HG02623 (cell line): ENCODE data around the gene PSAP.
"Not testable (repeated sequence)": the region's sequence is repeated elsewhere in the genome, so short reads cannot be mapped to it uniquely, and the experiment has no call there.

Experiments
- ATAC-seq: cut with Tn5 transposase; IDR thresholded peaks from one replicate; pipeline ENCODE4 v1.9.1; 2021; ENCODE audit warnings: moderate library complexity; ENCODE audit not compliant: unreplicated experiment

Gene PSAP

DNA sequence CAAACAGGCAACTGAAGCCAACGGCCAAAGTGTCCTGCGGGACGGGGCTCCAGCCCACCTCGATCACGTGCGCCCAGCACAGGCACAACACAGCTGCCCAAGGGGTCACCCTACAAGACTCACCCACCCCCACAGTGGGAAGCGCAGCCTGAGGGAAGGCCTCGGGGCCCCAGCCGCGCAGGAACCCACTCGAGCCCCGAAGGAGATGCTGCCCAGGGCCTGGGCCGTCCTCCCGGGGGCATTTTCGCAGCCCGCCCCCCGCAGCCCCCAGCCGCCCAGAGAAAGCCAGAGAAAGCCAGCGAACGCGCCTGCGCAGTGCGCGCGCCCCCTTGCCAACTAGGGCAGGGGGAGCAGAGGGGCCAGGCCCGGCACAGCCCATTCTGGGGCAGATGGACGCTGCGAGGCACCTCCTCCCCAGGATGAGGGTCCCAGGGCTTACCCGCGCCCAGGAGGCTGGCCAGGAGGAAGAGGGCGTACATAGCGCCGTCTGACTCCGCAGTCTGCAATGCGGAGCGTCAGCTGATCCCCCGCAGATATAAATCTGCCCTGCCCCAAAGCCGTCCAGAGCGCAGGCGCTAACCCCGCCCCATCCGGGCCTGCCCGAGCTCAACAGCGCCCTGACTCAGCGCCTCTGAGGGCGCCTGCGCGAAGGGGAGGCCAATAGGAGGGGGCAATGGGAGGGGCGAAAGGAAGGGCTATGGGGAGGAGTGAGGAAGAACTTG lies at the start of gene PSAP:
PSAP (minus strand) TSS at position 509 of the 722 bp plus-strand sequence; CDS start at position 479, 30 bp downstream.
- peak; percentile 93 for ATAC-seq

DNA sequence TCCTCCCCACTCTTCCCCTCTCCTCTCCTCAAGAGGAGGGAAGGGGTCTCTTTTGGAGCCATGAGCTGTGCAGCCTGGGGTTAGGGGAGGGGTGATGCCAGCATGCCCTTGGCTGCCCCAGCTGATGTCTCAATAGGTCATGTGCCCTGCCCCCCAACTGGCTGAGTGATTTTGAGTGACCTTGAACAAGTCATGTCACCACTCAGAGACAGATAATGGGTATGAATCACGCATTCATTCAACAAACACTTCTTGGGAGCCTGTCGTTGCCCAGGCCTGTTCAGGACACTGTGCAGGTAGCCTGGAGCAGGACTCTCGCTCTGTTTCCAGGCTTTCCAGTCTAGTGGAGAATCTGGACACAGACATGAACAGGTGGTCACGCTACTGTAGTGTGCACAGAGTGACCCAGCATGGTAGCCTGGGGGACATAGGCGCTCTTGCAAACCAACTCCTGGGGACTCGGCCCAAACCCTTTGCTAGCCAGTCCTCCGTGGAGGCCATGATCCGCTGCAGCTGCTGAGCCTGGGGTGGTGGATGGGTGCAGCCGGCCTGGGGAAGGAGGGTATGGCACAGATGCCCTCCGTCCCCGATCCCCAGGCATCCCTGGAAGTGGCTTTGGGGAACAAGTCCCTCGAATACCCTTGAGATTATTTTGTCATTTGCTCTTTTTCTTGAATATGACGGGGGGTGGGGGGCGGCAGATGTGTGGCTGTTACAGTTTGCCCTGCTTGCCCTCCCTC lies 49.6 kb upstream of the PSAP start:
- no peak for ATAC-seq

DNA sequence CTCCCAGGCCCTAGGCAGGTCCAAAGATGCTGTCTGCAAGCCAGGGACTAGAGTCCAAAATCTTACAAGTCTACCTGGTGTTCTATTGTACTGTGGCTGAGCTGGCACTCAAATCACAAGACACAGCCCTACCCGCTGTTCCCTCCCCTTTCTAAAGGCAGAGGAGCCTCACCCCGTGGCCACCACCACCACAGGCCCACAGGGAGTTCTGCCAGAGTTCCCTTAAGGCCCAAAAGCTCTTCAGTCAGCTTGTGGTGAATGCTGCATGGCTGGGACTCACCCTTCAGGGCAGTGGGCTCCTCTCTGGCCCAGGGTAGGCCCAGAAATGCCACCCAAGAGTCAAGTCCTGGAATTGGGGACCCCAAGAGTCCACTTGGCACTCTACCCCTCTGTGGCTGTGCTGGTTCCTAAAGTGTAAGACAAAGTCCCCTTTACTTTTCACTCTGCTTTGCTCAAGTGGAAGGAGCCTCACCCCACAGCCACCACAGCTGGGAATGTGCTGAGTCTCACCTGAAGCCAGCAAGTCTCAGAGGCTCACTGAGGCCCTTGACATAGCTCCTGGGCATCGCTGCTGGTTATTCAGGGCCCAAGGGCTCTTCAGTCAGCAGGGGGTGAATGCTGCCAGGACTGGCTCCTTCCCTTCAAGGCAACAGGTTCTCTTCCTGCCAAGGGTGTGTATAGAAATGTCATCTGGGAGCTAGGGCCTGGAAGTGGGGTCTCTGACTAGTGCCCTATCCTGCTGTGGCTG lies 48.8 kb upstream of the PSAP start:
- no peak for ATAC-seq

DNA sequence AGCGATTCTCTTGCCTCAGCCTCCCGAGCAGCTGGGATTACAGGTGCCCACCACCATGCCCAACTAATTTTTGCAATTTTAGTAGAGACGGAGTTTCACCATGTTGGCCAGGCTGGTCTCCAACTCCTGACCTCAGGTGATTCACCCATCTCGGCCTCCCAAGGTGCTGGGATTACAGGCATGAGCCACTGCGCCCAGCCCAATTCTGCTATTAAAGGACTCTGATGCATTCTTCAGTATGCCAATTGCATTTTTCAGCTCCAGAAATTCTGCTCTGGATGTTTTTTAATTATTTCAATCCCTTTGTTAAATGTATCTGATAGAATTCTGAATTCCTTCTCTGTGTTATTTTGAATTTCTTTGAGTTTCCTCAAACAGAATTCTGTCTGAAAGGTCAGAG lies 47.3 kb upstream of the PSAP start:
- ATAC-seq, result not testable (repeated sequence)

DNA sequence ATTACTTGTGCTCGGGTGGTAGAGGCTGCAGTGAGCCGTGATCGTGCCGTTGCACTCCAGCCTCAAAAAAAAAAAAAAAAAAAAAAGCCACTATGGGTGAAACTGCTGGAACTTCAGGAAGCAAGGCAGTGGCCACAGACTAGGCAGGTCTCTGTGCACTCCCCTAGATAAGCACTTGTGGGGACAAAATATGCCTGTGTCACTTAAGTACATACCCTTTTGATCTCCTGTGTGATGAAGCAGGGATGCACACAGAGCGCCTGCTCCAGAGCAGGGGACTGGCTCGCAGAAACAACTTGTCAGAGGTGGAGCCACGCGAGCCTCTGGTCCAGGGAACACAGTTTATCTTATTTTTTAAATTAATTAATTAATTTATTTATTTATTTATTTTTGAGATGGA lies 42.9 kb upstream of the PSAP start:
- ATAC-seq, result no peak

DNA sequence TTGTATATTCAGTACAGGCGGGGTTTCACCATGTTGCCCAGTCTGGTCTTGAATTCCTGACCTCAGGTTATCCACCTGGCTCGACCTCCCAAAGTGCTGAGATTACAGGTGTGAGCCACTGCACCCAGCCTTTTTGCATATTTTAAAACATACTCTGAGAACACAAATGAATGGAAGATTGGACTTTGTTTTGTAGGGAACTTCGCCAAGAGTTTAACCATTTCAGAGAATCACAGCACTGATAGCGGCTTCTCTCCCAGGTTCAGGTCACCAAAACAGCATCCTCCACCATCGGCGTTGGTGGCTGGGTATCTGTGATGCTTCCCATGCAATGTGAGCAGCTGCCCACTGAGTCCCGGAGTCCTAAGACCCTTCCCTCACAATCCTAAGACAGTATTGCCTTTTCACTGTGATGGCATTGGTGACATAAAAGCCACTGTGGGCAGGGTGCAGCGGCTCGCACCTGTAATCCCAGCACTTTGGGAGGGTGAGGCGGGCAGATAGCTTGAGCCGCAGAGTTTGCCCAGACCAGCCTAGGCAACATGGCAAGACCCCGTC lies 42.3 kb upstream of the PSAP start:
- ATAC-seq, result no peak

DNA sequence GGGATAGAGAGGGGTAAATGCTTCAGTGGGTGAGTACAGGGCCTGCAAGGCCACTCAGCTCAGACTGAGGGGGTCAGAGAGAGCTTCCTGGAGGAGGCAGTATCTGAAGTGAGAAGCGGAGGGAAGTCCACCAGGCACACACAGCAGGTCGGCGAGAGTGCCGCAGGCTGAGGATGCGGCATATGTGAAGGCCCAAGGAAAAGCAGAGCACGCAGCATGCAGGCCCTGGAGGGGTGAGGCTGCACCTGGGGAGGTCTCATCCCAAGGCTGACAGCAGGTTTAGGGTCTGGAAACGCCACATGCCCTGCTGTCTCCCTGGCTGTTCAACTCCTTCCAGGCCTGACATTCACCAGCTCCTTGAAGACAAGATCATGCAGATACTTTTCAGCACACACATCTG lies 40.4 kb upstream of the PSAP start:
- ATAC-seq, result no peak

DNA sequence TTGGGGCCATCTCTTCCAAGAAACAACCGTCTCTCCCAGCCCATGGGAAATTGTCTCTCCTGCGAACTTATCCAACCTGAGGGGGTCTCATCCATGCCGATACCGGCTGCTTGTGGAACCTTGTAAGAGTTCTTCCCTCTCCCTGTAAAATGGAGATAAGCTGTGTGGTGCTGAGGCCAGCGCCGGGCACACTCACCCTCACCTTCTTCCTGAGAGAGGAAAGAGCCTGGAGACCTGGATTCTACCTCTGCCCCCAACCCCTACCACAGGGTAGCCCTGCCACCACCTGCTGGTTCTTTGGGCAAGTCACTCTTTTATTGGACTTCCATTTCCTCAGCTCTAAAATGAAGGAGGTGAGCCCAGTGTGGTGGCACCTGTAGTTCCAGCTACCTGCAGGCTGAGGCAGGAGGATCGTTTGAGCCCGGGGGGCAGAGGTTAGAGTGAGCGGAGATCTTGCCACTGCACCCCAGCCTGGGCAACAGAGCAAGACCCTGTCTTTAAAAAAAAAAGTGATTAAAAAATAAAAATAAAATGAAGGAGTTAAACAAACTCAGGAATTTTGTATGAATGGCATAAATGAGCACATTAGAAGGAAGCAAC lies 38.4 kb upstream of the PSAP start:
- no peak for ATAC-seq

DNA sequence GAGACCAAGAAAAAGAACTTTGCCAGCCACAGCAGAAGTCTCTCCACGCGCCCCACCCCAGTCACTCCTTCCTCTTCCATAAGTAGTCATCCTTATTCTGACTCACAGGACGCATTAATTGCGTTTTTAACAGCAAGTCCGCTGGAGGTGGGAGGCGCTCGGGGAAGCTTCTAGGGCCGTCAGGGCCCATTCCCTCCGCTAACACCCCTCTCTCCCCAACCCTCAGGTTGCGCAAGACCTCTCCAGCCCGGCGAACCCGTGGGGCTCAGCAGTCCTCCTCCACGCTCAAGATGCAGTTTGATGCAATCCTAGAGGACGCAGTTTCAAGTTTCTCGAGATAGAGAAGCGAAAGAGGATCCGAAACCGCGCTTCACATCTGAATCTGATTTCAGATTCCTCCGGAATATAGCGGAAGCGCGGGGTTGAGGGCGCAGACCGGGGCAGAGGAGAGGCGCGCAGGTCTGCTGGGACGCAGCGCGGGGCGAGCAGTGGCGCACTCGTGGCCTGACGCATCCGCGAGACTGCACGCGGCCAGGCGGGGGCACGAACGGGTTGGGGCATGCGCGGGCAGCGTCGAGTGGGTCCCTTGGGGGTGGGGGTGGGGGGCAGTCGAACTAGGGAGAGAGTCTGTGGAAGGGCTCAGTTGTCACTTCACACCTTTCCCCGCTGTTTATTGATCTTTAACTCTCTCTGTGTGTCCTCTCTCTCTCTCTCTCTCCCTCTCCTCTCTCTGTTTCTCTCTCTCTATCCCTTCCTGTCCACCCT lies 37.8 kb upstream of the PSAP start:
- ATAC-seq, result peak; percentile 79

DNA sequence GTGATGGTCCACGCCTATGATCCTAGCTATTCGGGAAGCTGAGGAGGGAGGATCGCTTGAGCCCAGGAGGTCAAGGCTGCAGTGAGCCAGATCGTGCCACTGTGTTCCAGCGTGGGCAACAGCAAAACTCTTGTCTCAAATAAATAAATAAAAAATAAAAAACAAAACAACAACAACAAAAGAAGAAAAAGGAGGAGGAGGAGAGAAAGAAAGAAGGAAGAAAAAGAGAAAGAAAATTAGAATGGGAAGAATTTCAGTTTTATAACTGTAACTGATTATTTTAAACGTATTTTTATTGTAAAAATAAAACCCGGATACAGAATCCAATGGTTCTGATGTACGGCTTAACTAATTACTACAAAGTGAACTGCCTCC lies 37.2 kb upstream of the PSAP start:
- ATAC-seq, result no peak

DNA sequence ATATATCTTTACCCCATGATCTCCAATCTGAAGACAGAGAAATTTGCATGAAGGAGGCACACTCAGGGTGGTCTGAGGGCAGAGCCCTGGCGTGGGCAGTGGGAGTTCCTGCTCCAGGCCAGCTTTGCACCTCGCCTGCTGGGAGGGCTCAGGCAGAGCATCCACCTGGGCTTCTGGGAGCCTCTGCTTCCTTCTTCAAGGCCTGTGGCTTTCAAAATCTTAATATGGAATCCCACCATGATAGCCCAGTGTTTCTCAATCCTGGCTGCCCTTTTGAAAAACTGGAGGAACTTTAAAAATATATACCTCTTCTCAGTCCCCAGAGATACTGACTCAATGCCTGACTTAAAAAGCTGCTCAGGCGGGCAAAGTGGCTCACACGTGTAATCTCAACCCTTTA lies 36.7 kb upstream of the PSAP start:
- no peak for ATAC-seq

DNA sequence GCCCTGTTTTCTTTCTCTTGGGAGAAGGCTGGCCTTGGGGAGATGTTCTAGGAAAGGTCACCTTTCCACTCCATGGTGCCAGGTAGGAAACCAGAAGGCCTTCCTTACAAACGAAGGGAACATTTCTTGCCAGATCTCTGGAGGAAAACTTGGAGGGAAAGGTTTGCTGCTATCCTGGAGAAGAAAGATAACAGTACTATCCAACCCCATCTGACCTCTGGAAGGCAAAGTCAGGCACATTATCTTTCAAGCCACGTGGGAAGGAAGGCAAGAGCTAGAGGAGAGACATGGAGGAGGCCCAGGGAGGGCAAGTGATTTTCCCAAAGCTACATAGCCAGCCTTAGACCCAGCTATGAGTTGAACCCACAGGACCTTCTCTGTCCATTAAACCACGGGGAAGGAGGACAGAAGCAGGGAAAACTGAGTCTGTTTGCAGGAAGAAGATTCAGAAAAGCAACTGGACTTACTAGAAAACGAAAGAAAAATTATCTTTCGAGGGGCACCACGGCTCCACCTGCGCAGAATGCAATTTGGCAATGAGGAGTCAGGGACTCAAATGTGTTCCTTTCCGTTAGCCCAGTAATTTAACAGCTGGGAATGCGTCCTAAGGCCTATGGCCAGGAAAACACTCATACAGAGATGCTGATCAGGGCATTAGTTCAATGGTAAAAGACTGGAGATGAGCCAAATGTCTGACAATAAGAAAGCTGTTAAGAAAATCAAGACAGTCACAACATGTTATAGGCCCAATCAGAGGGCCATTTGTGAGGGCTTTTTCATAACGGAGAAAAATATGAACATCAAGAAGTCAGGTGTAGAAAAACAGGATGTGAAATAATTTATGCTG lies 32.0 kb upstream of the PSAP start:
- no peak for ATAC-seq

DNA sequence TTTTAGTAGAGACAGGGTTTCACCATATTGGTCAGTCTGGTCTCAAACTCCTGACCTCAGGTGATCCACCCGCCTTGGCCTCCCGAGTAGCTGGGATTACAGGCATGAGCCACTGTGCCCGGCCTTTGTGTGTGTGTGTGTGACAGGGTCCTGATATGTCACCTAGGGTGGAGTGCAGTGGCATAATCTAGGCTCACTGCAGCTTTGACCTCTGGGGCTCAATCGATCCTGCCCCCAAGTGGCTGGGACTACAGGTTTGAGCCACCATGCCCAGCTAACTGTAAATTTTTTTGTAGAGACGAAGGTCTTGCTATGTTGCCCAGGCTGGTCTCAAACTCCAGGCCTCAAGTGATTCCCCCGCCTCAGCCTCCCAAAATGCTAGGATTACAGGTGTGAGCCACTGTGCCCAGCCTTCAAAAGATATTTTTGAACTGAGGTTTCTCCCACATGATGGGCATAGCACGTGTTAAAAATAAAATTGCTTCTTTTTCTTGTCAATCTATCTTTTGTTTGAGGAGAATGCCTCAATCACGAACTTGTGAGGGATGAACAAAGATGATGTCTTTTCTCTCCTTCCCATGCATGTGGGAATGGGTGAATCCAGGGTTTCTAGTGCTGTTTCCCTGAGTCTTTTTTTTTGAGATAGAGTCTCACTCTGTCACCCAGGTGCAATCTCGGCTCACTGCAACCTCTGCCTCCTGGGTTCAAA lies 30.8 kb upstream of the PSAP start:
- ATAC-seq, result no peak

DNA sequence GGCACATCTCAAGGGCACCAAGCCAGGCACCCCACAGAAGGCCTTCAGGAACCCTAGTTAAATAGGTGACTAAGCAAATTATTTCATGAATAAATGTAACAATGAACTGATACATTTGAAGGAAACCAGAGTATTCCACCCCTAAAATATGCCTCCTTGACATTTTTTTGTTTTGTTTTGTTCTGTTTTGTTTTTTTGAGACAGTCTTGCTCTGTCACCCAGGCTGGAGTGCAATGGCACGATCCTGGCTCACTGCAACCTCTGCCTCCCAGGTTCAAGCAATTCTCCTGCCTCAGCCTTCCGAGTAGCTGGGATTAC lies 30.2 kb upstream of the PSAP start:
- not testable (repeated sequence) for ATAC-seq

DNA sequence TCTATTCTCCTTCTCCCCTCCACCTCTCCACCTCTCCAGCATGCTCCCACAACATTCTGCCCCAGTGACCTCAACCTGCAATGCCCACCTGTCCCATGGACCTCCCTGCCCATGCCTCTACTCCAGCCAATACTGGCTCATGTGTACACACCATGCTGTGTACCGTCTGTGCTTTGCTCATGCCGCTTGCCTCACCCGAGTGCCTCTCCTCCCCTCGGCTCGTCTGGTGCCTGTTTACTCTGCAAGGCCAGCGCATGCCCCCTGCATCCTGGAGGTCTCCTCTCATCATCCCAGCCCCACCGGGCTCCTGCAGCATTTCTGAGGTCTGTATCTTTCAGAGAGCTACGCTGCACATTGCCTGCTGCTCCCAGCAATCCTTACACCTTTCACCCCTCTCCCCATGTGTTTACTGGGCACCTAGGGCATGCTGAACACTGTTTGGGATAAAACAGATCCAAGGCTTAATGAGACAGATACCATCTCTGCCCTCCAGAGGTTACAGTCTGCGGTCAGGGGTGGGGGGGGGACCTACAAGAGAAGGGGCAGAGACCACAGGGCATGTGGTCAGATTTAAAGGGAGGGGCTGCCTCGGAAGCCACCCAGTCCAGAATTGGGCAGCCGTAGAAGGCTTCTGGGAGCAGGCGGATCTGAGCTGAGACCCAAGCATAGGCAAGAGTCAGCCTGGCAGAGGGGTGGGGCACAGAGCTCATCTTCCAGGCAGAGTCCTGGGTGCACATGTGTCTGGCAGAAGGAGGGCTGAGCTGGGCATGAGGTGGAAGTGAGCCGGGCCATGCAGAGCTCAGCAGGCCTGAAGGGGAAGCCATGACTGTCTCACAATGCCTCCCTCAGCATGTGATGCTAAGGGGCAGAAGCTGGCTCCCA lies 29.6 kb upstream of the PSAP start:
- no peak for ATAC-seq

DNA sequence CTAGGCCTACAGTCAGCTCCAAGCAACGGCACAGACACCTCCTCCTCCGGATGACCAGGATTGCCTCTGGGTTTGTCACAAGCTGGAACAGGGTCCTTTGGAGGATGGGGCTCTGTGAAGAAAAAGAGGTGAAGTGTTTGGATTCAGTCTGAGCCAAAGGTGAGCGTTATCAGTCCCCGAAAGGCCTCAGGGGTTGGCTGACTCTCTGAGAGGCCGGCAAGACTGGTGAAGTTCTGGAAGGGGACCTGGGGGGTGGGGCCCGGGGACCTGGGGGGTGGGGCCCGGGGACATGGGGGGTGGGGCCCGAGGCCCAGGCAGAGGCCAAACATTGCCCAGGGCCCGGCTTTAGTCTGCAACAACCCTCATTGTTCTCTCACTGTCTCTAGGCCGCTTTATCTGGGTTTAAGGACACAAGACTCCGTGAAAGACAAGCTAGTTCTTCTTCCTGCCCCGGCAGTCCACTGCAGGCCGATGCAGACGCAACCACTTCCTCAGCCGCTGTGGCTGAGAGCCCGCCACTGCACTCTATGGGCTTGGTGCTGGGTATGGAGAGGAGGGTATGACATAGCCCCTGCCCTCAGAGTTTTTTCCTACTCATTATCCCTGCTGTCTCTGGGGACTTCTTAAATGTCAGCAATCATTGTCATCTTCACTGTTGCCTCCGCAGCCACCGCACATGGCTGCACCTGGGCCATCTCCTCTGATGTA lies 27.4 kb upstream of the PSAP start:
- no peak for ATAC-seq

DNA sequence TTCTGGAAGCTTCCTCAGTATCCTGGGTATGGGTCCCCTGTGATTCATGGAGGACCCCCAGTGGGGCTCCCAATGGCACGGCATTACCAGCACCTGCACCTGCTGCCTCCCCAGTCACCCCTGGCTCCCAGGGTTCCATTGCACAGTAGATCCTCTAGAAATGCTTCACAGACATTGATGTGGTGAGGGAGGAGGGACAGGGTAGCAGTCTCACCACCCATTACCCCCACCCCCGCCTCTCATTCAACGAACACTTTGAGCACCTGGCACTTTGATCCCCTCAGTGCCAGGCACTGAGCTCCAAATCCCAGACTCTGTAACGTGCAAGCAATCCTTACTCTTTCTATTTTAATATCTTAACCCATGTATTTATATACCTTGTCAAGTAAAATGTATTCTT lies 26.8 kb upstream of the PSAP start:
- no peak for ATAC-seq
